ENCODE data around the gene UBAC1.
"Not testable (repeated sequence)": the region's sequence is repeated elsewhere in the genome, so short reads cannot be mapped to it uniquely, and the experiment has no call there.

The UBAC1 gene

DNA sequence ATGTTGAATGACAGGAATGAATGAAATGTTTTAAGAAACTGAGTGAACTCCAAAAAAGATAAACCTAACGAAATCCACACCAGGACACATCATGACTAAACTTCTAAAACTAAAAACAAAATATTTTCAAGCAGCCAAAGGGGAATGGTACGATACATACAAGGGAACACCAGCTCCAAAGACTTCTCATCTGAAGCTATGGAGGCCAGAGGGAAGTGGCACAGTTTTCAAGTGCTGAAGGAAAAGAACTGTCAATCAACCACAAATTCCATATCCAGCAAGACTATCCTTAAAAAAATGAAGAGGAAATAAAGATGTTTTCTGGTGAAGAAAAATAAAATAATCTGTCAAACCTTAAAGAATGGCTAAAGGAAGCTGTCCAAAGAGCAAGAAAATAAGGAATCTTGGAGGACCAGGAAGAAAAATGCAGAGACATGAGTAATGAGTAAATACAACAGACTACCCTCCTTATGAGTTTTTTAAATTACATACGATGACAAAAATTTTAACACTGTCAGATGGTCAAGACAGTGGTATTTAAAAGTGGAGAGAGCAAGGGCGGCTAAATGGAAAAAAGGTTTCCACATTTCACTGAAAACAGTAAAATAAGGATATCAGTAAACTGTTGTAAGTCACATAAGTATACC lies 65.8 kb downstream of the UBAC1 start:
- H3K36me3 ChIP-seq (ENCODE audit: control insufficient read depth, low read length), result peaks cover 5% of the 10 kb centered on the region; the same call in 1 of the 2 replicates
- no peaks in the 10 kb centered on the region for H3K9me3 ChIP-seq (ENCODE audit: control insufficient read depth, insufficient read depth, low read length)
- no peak overlapping the region for H3K4me2 ChIP-seq (ENCODE audit: low read length)
- H3K4me3 ChIP-seq (ENCODE audit: low read length), result no peak overlapping the region
- no peaks in the 10 kb centered on the region for H3K9me2 ChIP-seq (replicated peaks; ENCODE audit: control insufficient read depth, low read length)
- no peaks in the 10 kb centered on the region for H3F3A ChIP-seq (ENCODE audit: control insufficient read depth, insufficient read depth)
- peaks cover 23% of the 10 kb centered on the region for H3K4me1 ChIP-seq (ENCODE audit: control insufficient read depth, low read length)
- no peaks in the 10 kb centered on the region for H3K27me3 ChIP-seq (ENCODE audit: control insufficient read depth, low read length)
- H4K20me1 ChIP-seq (ENCODE audit: control insufficient read depth, insufficient read depth, low read depth, low read length), result peaks cover 32% of the 10 kb centered on the region
- H3K27ac ChIP-seq (ENCODE audit: low read depth, low read length), result no peak overlapping the region
- H3K79me2 ChIP-seq (ENCODE audit: control insufficient read depth, low read length), result peaks cover 99% of the 10 kb centered on the region
- TF ChIP-seq, protein P1, sequence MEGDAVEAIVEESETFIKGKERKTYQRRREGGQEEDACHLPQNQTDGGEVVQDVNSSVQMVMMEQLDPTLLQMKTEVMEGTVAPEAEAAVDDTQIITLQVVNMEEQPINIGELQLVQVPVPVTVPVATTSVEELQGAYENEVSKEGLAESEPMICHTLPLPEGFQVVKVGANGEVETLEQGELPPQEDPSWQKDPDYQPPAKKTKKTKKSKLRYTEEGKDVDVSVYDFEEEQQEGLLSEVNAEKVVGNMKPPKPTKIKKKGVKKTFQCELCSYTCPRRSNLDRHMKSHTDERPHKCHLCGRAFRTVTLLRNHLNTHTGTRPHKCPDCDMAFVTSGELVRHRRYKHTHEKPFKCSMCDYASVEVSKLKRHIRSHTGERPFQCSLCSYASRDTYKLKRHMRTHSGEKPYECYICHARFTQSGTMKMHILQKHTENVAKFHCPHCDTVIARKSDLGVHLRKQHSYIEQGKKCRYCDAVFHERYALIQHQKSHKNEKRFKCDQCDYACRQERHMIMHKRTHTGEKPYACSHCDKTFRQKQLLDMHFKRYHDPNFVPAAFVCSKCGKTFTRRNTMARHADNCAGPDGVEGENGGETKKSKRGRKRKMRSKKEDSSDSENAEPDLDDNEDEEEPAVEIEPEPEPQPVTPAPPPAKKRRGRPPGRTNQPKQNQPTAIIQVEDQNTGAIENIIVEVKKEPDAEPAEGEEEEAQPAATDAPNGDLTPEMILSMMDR (IDR thresholded peaks at IDR 0.05; ENCODE audit: low read depth, low read length, poor library complexity, severe bottlenecking), result no peak
- TF ChIP-seq EZH2phosphoT487 (IDR thresholded peaks at IDR 0.05; ENCODE audit: borderline replicate concordance, low read length), result no peak

DNA sequence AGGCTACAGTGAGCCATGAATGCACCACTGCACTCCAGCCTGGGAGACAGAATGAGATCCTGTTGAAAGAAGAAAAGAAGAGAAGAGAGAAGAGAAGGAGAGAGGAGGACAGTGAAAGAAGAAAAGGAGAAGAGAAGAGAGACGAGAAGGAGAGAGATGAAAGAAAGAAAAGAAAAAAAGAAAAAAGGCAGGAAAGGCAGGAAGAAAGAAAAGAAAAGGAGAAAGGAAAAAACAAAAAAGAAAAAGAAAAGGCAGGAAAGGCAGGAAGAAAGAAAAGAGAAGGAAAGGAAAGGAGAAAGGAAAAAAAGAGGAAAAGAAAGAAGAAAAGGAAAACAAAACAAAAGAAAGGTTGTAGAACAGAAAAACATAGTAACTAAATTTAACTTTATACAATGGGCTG lies 68.1 kb downstream of the UBAC1 start:
- H3K27me3 ChIP-seq (ENCODE audit: control insufficient read depth, low read length), result no peaks in the 10 kb centered on the region
- no peaks in the 10 kb centered on the region for H3K9me2 ChIP-seq (replicated peaks; ENCODE audit: control insufficient read depth, low read length)
- no peaks in the 10 kb centered on the region for H3K9me3 ChIP-seq (ENCODE audit: control insufficient read depth, insufficient read depth, low read length)
- H4K20me1 ChIP-seq (ENCODE audit: control insufficient read depth, insufficient read depth, low read depth, low read length), result peaks cover 42% of the 10 kb centered on the region
- no peaks in the 10 kb centered on the region for H3F3A ChIP-seq (ENCODE audit: control insufficient read depth, insufficient read depth)
- H3K36me3 ChIP-seq (ENCODE audit: control insufficient read depth, low read length), result peaks cover 5% of the 10 kb centered on the region; the same call in 1 of the 2 replicates
- H3K4me1 ChIP-seq (ENCODE audit: control insufficient read depth, low read length), result peaks cover 31% of the 10 kb centered on the region
- H3K79me2 ChIP-seq (ENCODE audit: control insufficient read depth, low read length), result peaks cover 100% of the 10 kb centered on the region
- TF ChIP-seq, protein P1 (IDR thresholded peaks at IDR 0.05; ENCODE audit: low read depth, low read length, poor library complexity, severe bottlenecking), result no peak
- no peak for TF ChIP-seq EZH2phosphoT487 (IDR thresholded peaks at IDR 0.05; ENCODE audit: borderline replicate concordance, low read length)
- no peak overlapping the region for H3K4me3 ChIP-seq (ENCODE audit: low read length)
- no peak overlapping the region for H3K27ac ChIP-seq (ENCODE audit: low read depth, low read length)
- no peak overlapping the region for H3K4me2 ChIP-seq (ENCODE audit: low read length)

DNA sequence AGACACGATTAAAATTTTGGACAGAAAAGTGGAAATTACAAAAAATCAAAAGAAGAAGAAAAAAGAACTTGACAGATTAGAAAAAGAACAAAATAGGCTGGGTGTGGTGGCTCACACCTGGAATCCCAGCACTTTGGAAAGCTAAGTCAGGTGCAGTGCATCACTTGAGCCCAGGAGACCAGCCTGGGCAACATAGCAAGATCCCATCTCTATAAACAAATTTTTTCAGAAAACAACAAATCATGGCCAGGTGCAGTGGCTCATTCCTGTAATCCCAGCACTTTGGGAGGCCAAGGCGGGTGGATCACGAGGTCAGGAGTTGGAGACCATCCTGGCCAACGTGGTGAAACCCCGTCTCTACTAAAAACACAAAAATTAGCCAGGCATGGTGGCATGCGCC lies 68.8 kb downstream of the UBAC1 start:
- Histone ChIP-seq H3K79me2 (ENCODE audit: control insufficient read depth, low read length) (peaks cover 100% of the 10 kb centered on the region), H3K4me1 (ENCODE audit: control insufficient read depth, low read length) (peaks cover 38% of the 10 kb centered on the region), H4K20me1 (ENCODE audit: control insufficient read depth, insufficient read depth, low read depth, low read length) (peaks cover 44% of the 10 kb centered on the region)
- H3K9me3 ChIP-seq (ENCODE audit: control insufficient read depth, insufficient read depth, low read length); H3K4me2 ChIP-seq (ENCODE audit: low read length); H3K4me3 ChIP-seq (ENCODE audit: low read length); H3K27me3 ChIP-seq (ENCODE audit: control insufficient read depth, low read length); H3F3A ChIP-seq (ENCODE audit: control insufficient read depth, insufficient read depth); H3K36me3 ChIP-seq (ENCODE audit: control insufficient read depth, low read length); H3K27ac ChIP-seq (ENCODE audit: low read depth, low read length); H3K9me2 ChIP-seq (replicated peaks; ENCODE audit: control insufficient read depth, low read length): not testable (repeated sequence)

DNA sequence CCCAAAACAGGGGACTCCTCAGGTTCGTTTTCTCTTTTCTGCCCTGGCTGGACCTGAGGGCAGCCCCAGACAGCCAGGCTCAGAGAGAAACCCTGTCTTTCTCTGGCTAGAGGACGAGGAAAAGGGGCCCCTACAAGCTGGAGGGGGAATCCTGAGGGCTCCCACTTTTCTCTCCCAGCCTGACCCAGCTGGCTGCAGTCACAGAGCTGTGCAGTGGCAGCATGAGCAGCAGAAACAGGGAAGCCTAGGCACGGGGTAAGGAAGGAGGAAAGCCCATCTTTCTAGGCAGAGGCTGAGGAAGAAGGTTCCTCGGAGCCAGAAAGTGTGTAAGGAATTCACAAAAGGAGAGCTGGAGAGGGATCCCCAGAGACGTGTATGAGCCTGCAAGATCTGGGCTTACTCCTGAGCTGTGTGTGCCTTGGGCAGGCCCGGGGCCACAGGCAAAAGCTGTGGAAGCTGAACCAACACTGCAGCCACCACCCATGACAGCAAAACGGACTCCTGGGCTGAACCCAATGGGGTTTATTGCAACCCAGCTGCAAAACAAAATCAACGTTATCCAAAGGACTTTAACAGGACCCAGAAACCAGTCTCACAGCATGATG lies 70.0 kb downstream of the UBAC1 start:
- H3K4me1 ChIP-seq (ENCODE audit: control insufficient read depth, low read length), result peaks cover 30% of the 10 kb centered on the region
- no peaks in the 10 kb centered on the region for H3K9me3 ChIP-seq (ENCODE audit: control insufficient read depth, insufficient read depth, low read length)
- H3K9me2 ChIP-seq (replicated peaks; ENCODE audit: control insufficient read depth, low read length), result no peaks in the 10 kb centered on the region
- H3K4me3 ChIP-seq (ENCODE audit: low read length), result no peak overlapping the region
- no peak overlapping the region for H3K27ac ChIP-seq (ENCODE audit: low read depth, low read length)
- no peaks in the 10 kb centered on the region for H3K27me3 ChIP-seq (ENCODE audit: control insufficient read depth, low read length)
- no peaks in the 10 kb centered on the region for H3K36me3 ChIP-seq (ENCODE audit: control insufficient read depth, low read length)
- H3K79me2 ChIP-seq (ENCODE audit: control insufficient read depth, low read length), result peaks cover 100% of the 10 kb centered on the region
- no peak overlapping the region for H3K4me2 ChIP-seq (ENCODE audit: low read length)
- no peaks in the 10 kb centered on the region for H3F3A ChIP-seq (ENCODE audit: control insufficient read depth, insufficient read depth)
- peaks cover 46% of the 10 kb centered on the region for H4K20me1 ChIP-seq (ENCODE audit: control insufficient read depth, insufficient read depth, low read depth, low read length)
- TF ChIP-seq, protein P1 (IDR thresholded peaks at IDR 0.05; ENCODE audit: low read depth, low read length, poor library complexity, severe bottlenecking), result no peak
- no peak for TF ChIP-seq EZH2phosphoT487 (IDR thresholded peaks at IDR 0.05; ENCODE audit: borderline replicate concordance, low read length)
